Measurements from ENCODE around the gene AVPR1B. TPM values are rescaled to one million over a fixed set of nuclear protein-coding genes. Genes with fewer than 3 reads are reported as not detected.

The AVPR1B gene
- total RNA-seq, 1 experiment from 2014 or later: not detected

DNA sequence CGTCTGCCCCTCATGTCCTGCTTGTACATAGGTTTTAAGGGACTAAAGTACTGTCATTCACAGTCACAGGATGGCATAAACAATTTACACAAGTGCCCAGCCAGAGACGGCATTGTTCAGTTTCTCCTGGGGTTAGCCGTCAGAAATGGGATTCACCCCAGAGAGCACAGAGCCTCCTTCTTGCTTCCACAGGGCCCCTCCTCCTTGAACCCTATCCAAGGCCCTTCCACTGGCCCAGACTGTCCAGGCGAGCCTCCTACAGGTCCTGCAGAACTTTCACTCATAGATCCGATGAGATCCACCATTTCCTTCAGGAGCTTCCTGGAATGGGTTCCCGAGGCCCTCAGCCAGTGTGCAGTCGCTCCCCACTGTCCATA lies 10.0 kb downstream of the AVPR1B start:
- Histone ChIP-seq H3K23me2 (ENCODE audit: insufficient read length, low read depth, low read length, poor library complexity, severe bottlenecking) (no peaks in the 10 kb centered on the region), H3K4ac (ENCODE audit: low read depth, low read length) (no peak overlapping the region), H3K14ac (ENCODE audit: insufficient read depth, low read length) (no peak overlapping the region), H3K9me3 (ENCODE audit: control insufficient read depth, low read depth, low read length) (no peaks in the 10 kb centered on the region), H2BK15ac (ENCODE audit: low read depth, low read length) (no peak overlapping the region), H4K5ac (ENCODE audit: insufficient read length, low read depth, low read length) (no peak overlapping the region), H2AK5ac (ENCODE audit: insufficient read length, low read length) (no peak overlapping the region), H2BK20ac (ENCODE audit: low read depth, low read length, poor library complexity, severe bottlenecking) (no peak overlapping the region), H2BK12ac (ENCODE audit: insufficient read length, low read depth, low read length) (no peak overlapping the region), H3K4me1 (ENCODE audit: insufficient read depth, low read length) (no peaks in the 10 kb centered on the region), H3K27ac (ENCODE audit: insufficient read length, low read depth, low read length) (no peak overlapping the region), H3K23ac (ENCODE audit: insufficient read length, low read depth, low read length) (no peak overlapping the region), H3K56ac (ENCODE audit: insufficient read length, low read depth, low read length) (no peak overlapping the region), H4K8ac (replicated peaks; ENCODE audit: insufficient read length, low read depth, low read length) (no peak overlapping the region), H3T11ph (ENCODE audit: low read length) (no peak overlapping the region), H2BK120ac (ENCODE audit: low read depth, low read length, poor library complexity, severe bottlenecking) (no peak overlapping the region), H2BK5ac (ENCODE audit: insufficient read length, low read length) (no peak overlapping the region), H3K79me2 (ENCODE audit: insufficient read depth, low read length) (no peaks in the 10 kb centered on the region), H4K91ac (ENCODE audit: insufficient read length, low read depth, low read length) (no peak overlapping the region), H3K4me2 (ENCODE audit: insufficient read depth, insufficient read length, low read length) (no peak overlapping the region), H3K9ac (ENCODE audit: extremely low read depth, insufficient read length, low read length) (no peak overlapping the region), H4K20me1 (ENCODE audit: control insufficient read depth, insufficient read depth, insufficient read length) (no peaks in the 10 kb centered on the region), H2AFZ (ENCODE audit: low read length) (no peak overlapping the region), H3K27me3 (ENCODE audit: insufficient read depth, low read length) (no peaks in the 10 kb centered on the region), H3K79me1 (ENCODE audit: insufficient read depth, low read depth, low read length, poor library complexity, severe bottlenecking) (no peaks in the 10 kb centered on the region), H3K18ac (ENCODE audit: insufficient read length, low read depth, low read length) (no peak overlapping the region)
- Mint-ChIP-seq H3K4me1 (peaks cover 0 to 2% of the 10 kb centered on the region in 2 experiments; a peak in 2 of 4 replicates), H3K36me3 (ENCODE audit: insufficient read depth in 1 of 3, low read depth in 3 of 3) (no peaks in the 10 kb centered on the region), H3K4me3 (no peak overlapping the region), H3K9me3 (no peaks in the 10 kb centered on the region), H3K27me3 (ENCODE audit: low read depth) (peaks cover 2% of the 10 kb centered on the region; the same call in 1 of the 2 replicates), H3K27ac (no peak overlapping the region)
- no CpG with 5 or more reads among the region's 7 CpGs for WGBS (ENCODE audit: extremely low coverage, insufficient read length, low lambda C conversion rate)
- no peak for DNase-seq
- TF ChIP-seq CTCF (conservative IDR thresholded peaks at IDR 0.05): no peak
